ENCODE measurements around the gene ZNF653. TPM values are rescaled to one million over a fixed set of nuclear protein-coding genes. Genes with fewer than 3 reads are reported as not detected.

Gene ZNF653
- total and polyA plus RNA-seq, 2 donors (not counting 3 experiments of a cell fraction or from before 2014, with no cell fraction given) = 7.0 to 8.7 TPM

DNA sequence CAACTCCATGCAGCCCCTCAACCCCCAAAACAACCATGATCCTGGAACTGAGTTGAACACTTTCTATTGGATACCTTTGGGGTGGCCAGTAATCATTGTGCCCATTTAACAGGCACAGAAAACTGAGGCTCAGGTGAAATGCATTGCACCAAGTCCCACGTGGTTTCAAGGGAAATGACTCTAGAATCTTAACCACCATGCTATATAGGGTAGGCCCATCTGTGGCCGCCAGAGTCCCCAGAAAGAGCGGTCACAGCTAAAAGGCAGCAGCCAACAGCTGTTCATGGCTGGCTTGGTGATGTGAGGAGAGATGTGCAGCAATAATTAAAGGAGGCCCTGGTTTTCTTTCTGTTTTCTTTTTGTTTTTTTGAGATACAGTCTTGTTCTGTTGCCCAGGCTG lies 35.6 kb upstream of the ZNF653 start:
- no peak for DNase-seq (ENCODE audit: low read depth, low spot score)
- intact Hi-C loops (cut with micrococcal nuclease) = no loop called here
- FAIRE-seq = no peak
- Histone ChIP-seq H3K79me2 (ENCODE audit: control insufficient read depth, insufficient read depth, low read length) (no peaks in the 10 kb centered on the region), H3K4me2 (ENCODE audit: insufficient read depth, low read length) (no peak overlapping the region), H2AFZ (ENCODE audit: low read depth, low read length) (no peak overlapping the region), H3K9ac (replicated peaks; ENCODE audit: extremely low read depth, insufficient read depth, low read length) (no peak overlapping the region), H3K9me1 (replicated peaks; ENCODE audit: control insufficient read depth, extremely low read depth, insufficient read depth, low read length) (no peaks in the 10 kb centered on the region), H3K27me3 (ENCODE audit: control insufficient read depth in 2 of 2, insufficient read depth in 2 of 2, low read length in 2 of 2) (peaks cover 5 to 9% of the 10 kb centered on the region in 2 experiments), H3K27ac (ENCODE audit: insufficient read depth, low read depth, low read length) (no peak overlapping the region), H3K4me3 (replicated peaks in 1 of 3; ENCODE audit: insufficient read depth in 1 of 3, low read depth in 1 of 3, low read length in 3 of 3) (no peak overlapping the region), H4K20me1 (replicated peaks; ENCODE audit: control insufficient read depth, extremely low read depth, insufficient read depth, low read length) (no peaks in the 10 kb centered on the region), H3K4me1 (ENCODE audit: control insufficient read depth, extremely low read depth, insufficient read depth, low read length) (no peaks in the 10 kb centered on the region), H3K9me3 (replicated peaks; ENCODE audit: control insufficient read depth, insufficient read depth, low read length) (no peaks in the 10 kb centered on the region), H3K36me3 (ENCODE audit: control insufficient read depth in 2 of 2, extremely low read depth in 1 of 2, insufficient read depth in 2 of 2, low read length in 2 of 2) (no peaks in the 10 kb centered on the region)
- dilution Hi-C loops (cut with MboI; ENCODE audit: extremely low pct_ligation_motif_present, low sequenced_read_pairs) = no loop called here
- POLR2A ChIA-PET = no interaction called here
- CTCF ChIA-PET = interaction anchor here (1.6 kb wide), 1 partner anchor 160 kb away, joined by 5 read pairs; no protein-coding TSS in a partner anchor
- TF ChIP-seq POLR2AphosphoS5 (IDR thresholded peaks at IDR 0.05; ENCODE audit: insufficient read depth, low read depth, low read length) (no peak), JUN (IDR thresholded peaks at IDR 0.05; ENCODE audit: borderline replicate concordance, insufficient read depth, insufficient read length, low read depth) (no peak), EZH2 (IDR thresholded peaks at IDR 0.05; ENCODE audit: borderline replicate concordance, low read depth, low read length, severe bottlenecking) (no peak), CTCF (IDR thresholded peaks at IDR 0.05; ENCODE audit: extremely low read depth in 1 of 2, insufficient read depth in 1 of 2, low read depth in 1 of 2, low read length in 2 of 2) (no peak), FOS (IDR thresholded peaks at IDR 0.05; ENCODE audit: borderline replicate concordance, insufficient read depth, low read length) (no peak), POLR2A (IDR thresholded peaks at IDR 0.05; ENCODE audit: low read depth, low read length) (no peak), GATA2 (IDR thresholded peaks at IDR 0.05; ENCODE audit: insufficient read depth, insufficient read length, low read depth, low read length) (no peak), MYC (IDR thresholded peaks at IDR 0.05; ENCODE audit: low read depth, low read length) (no peak)
- TF ChIP-seq, protein P1, sequence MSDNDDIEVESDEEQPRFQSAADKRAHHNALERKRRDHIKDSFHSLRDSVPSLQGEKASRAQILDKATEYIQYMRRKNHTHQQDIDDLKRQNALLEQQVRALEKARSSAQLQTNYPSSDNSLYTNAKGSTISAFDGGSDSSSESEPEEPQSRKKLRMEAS (IDR thresholded peaks at IDR 0.05; ENCODE audit: insufficient read depth, insufficient read length) = no peak
- BruUV-seq (replicated peaks) = no TSS peak
